HG03108 (cell line): ENCODE measurements around the gene APEH.

Experiments used
- ATAC-seq: cut with Tn5 transposase; IDR thresholded peaks from one replicate; pipeline ENCODE4 v1.9.1; 2021; ENCODE audit warnings: moderate library complexity; ENCODE audit not compliant: unreplicated experiment

Gene APEH

GRCh38 chr3:49673715-49674496 is at the start of gene APEH:
Gene APEH (plus strand): TSS chr3:49674351. CDS start chr3:49674402, 51 bp downstream.
- peak; percentile 80 for ATAC-seq

GRCh38 chr3:49625071-49625470 is 49.1 kb upstream of the APEH start:
- ATAC-seq = no peak

GRCh38 chr3:49626101-49626581 is 48.0 kb upstream of the APEH start:
- ATAC-seq = no peak

- no peak for ATAC-seq
Measured at GRCh38 chr3:49626796-49627195, 47.4 kb upstream of the APEH start.

GRCh38 chr3:49627634-49628033 is 46.5 kb upstream of the APEH start:
- ATAC-seq = no peak

GRCh38 chr3:49628249-49628648 is 45.9 kb upstream of the APEH start:
- ATAC-seq = no peak

GRCh38 chr3:49629451-49629850 is 44.7 kb upstream of the APEH start:
- no peak for ATAC-seq

- no peak for ATAC-seq
Measured at GRCh38 chr3:49629866-49630265, 44.3 kb upstream of the APEH start.

- no peak for ATAC-seq
Measured at GRCh38 chr3:49630784-49631183, 43.4 kb upstream of the APEH start.

GRCh38 chr3:49634736-49635135 is 39.4 kb upstream of the APEH start:
- no peak for ATAC-seq

GRCh38 chr3:49636883-49637609 is 37.1 kb upstream of the APEH start:
- no peak for ATAC-seq

GRCh38 chr3:49638445-49638844 is 35.7 kb upstream of the APEH start:
- ATAC-seq = no peak

GRCh38 chr3:49639551-49639950 is 34.6 kb upstream of the APEH start:
- no peak for ATAC-seq

- no peak for ATAC-seq
Measured at GRCh38 chr3:49641292-49641691, 32.9 kb upstream of the APEH start.

GRCh38 chr3:49641921-49642707 is 32.0 kb upstream of the APEH start:
- ATAC-seq = no peak

- ATAC-seq = no peak
Measured at GRCh38 chr3:49642708-49643145, 31.4 kb upstream of the APEH start.

GRCh38 chr3:49644684-49645083 is 29.5 kb upstream of the APEH start:
- ATAC-seq = no peak

- ATAC-seq = no peak
Measured at GRCh38 chr3:49646236-49646635, 27.9 kb upstream of the APEH start.

- no peak for ATAC-seq
Measured at GRCh38 chr3:49647741-49648140, 26.4 kb upstream of the APEH start.

- no peak for ATAC-seq
Measured at GRCh38 chr3:49648354-49649019, 25.7 kb upstream of the APEH start.

- ATAC-seq = no peak
Measured at GRCh38 chr3:49649576-49649975, 24.6 kb upstream of the APEH start.
